Heart right ventricle (tissue), 16 donors: Measurements from ENCODE around the gene SLX4IP. TPM values are rescaled to one million over a fixed set of nuclear protein-coding genes. Genes with fewer than 3 reads are reported as not detected.

Experiments
- ATAC-seq, 8 donors: fragments of 200-7000 bp; cut with Tn5 transposase; one replicate each; pipeline ENCODE4 v1.9.1; 2020; ENCODE audit warnings: mild to moderate bottlenecking in 8 of 8, moderate library complexity in 8 of 8, moderate number of reproducible peaks in 1 of 8
- DNase-seq, 2 donors: peaks; one replicate each; pipeline ENCODE4 v3.0.0-alpha.2; 2020
- H3K27ac ChIP-seq, 10 donors: fragments of 200-600 bp; sonication (generic) in 2 of 10; one replicate each; pipeline versions ENCODE4 v1.5.0 to v1.8.0; 2020 to 2022; ENCODE audit warnings: mild to moderate bottlenecking in 3 of 10
- H3K27me3 ChIP-seq, 7 donors: fragments of 200-600 bp; one replicate each; pipeline ENCODE4 v1.8.0; 2021 to 2022; ENCODE audit warnings: mild to moderate bottlenecking in 2 of 7
- H3K36me3 ChIP-seq, 9 donors: fragments of 200-600 bp; sonication (generic) in 1 of 9; one replicate each; pipeline versions ENCODE4 v1.5.0 to v1.8.0; 2020 to 2022; ENCODE audit warnings: mild to moderate bottlenecking in 2 of 9
- H3K4me1 ChIP-seq, 9 donors: fragments of 200-600 bp; sonication (generic) in 1 of 9; one replicate each; pipeline versions ENCODE4 v1.5.0 to v1.8.0; 2020 to 2022; ENCODE audit warnings: mild to moderate bottlenecking in 4 of 9
- H3K4me3 ChIP-seq, 10 donors: fragments of 200-600 bp; sonication (generic) in 2 of 10; one replicate each; pipeline versions ENCODE4 v1.5.0 to v1.8.0; 2020 to 2022; ENCODE audit warnings: mild to moderate bottlenecking in 7 of 10, moderate library complexity in 2 of 10
- H3K9me3 ChIP-seq, 11 donors: fragments of 200-600 bp in 10 of 11; sonication (generic) in 2 of 11; one replicate each; pipeline versions ENCODE4 v1.5.0 to v1.8.0; 2013 to 2022; ENCODE audit warnings: mild to moderate bottlenecking in 2 of 11, control low read depth in 1 of 11, moderate library complexity in 1 of 11
- CTCF ChIP-seq, 9 donors: fragments of 200-600 bp; sonication (generic) in 2 of 9; IDR thresholded peaks; one replicate each; pipeline versions ENCODE4 v1.5.0 to v1.8.0; 2021 to 2022; ENCODE audit warnings: antibody characterized with exemption in 9 of 9, mild to moderate bottlenecking in 5 of 9, moderate library complexity in 1 of 9
- WGBS, 2 donors: extraction: QIAGEN DNeasy Blood & Tissue Kit; methylation state at CpG; one replicate each; pipeline ENCODE4 v1.1.7; 2013; ENCODE audit warnings: inconsistent platforms in 1 of 2; 5-methylcytosine and 5-hydroxymethylcytosine counted together
- intact Hi-C, 10 donors: fragments of 100-400 bp; cut with DNase I; formaldehyde crosslinking; loops; one replicate each; pipeline versions ENCODE4 v1.11.1 to v1.14.2; 2022
- polyA plus RNA-seq, 2 donors: library from polyadenylated mRNA; stranded (reverse); fragments of 200-250 nt; gene quantifications; one replicate each; pipeline ENCODE4 v1.2.3, GENCODE V29; 2013
- total RNA-seq, 10 donors: library from RNA; stranded (reverse); fragmentation: NEBNext Ultra II Directional in 3 of 10; extraction: Animal tissue kit (Norgen Biotek cat#: 25700) in 3 of 10; gene quantifications; one replicate each; pipeline versions ENCODE4 v1.2.1 to v1.2.4, GENCODE V29; 2021 to 2023
- donor health status: Arrhythmogenic right ventricular cardiomyopathy.
- donor health status: ischemic (EF 13 %, LVEDD 7.1; RV severe dilation, severe dysfunction).
- donor health status: healthy with polysubstance abuse.
- donor health status: DM: no; HTN: yes; CAD: no.
- donor health status: DM: no; HTN: no; CAD: no.
- donor health status: ischemic (EF 25% LVEDD 6.9; RV normal size, moderate dysfunction).
- donor health status: ischemic (EF 25% LVEDD 5.7; RV mildly dilated, moderate dysfunction).
- donor health status: healthy.
- donor health status: DM: yes; HTN: yes; CAD: no.
- donor health status: Ischemic cardiomyopathy.
- donor health status: ischemic (EF 35%, LVEDD 5.7; RV mildly dilated, moderate dysfunction).
- donor health status: nonischemic (EF 11% LVEDD 7.7; RV severe dilation, severe dysfunction).
- donor health status: DM: yes; HTN: yes; CAD: no.
- donor health status: PGD.
- donor health status: ischemic (EF 29% LVEDD 5.4; RV normal size, mild dysfunction).
- donor health status: nonischemic (EF 23%, LVEDD 6.1; RV moderate dilation, normal function).

Gene SLX4IP
- total and polyA plus RNA-seq, 12 donors, result 0.71 to 3.1 (median 2.6) TPM

DNA sequence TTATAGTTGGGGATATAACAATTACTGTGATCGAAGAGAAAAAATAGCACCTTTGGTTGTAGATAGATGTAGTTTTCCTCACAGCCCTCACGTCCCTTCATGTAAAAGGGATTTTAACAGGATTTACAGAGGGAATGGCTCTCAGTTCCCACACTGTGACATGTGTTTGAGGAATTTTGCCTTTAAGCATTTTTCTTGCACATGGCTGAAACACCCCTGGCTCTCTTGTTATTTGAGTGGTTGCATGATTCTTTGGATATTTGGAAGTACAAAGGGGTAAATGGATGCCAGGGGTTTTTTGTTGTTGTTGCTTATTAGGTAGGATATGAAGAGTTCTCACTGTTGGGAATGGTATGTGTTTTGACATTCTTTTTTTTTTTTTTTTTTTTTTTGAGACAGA lies 190.5 kb downstream of the SLX4IP start:
- intact Hi-C loops, result no loop called here
- no peak for TF ChIP-seq CTCF (IDR thresholded peaks at IDR 0.05)
- Histone ChIP-seq H3K9me3 (no peaks in the 10 kb centered on the region), H3K4me3 (no peak overlapping the region), H3K27me3 (no peaks in the 10 kb centered on the region), H3K36me3 (no peaks in the 10 kb centered on the region), H3K27ac (no peak overlapping the region), H3K4me1 (peaks cover 0 to 38% (median 16%) of the 10 kb centered on the region in 9 donors)
- DNase-seq (no peak), ATAC-seq (no peak)
- 95 to 100% methylated on average over 2 of the region's 2 CpGs for WGBS, 2 donors

GRCh38 chr20:10626896-10627295 lies 191.8 kb downstream of the SLX4IP start:
- no peaks in the 10 kb centered on the region for H3K27me3 ChIP-seq
- ATAC-seq, result peak in 6 of 8 donors; percentile 43 to 80 (median 58)
- H3K4me1 ChIP-seq, result peaks cover 0 to 42% (median 18%) of the 10 kb centered on the region in 9 donors
- no peaks in the 10 kb centered on the region for H3K36me3 ChIP-seq
- intact Hi-C loops, result no loop called here
- no peak overlapping the region for H3K4me3 ChIP-seq
- no peak for TF ChIP-seq CTCF (IDR thresholded peaks at IDR 0.05)
- WGBS, 2 donors, result 45 to 51% methylated on average over 3 of the region's 3 CpGs
- H3K27ac ChIP-seq, result peak overlapping the region in 1 of 10 donors; percentile 21
- H3K9me3 ChIP-seq, result no peaks in the 10 kb centered on the region
- DNase-seq, result no peak

GRCh38 chr20:10629946-10630650 lies 195.0 kb downstream of the SLX4IP start:
- WGBS, 2 donors, result 87 to 91% methylated on average over 9 of the region's 9 CpGs
- no peaks in the 10 kb centered on the region for H3K9me3 ChIP-seq
- no peak for TF ChIP-seq CTCF (IDR thresholded peaks at IDR 0.05)
- intact Hi-C loops, result loop anchor here in 1 of 10 donors (10.0 kb wide), 1 partner anchor 65 kb away; no protein-coding TSS in a partner anchor
- DNase-seq (no peak), ATAC-seq (no peak)
- peak overlapping the region in 5 of 10 donors; percentile 6 to 42 (median 11) for H3K27ac ChIP-seq
- no peaks in the 10 kb centered on the region for H3K36me3 ChIP-seq
- H3K4me3 ChIP-seq, result no peak overlapping the region
- peaks cover 4 to 55% (median 29%) of the 10 kb centered on the region in 9 donors for H3K4me1 ChIP-seq
- no peaks in the 10 kb centered on the region for H3K27me3 ChIP-seq

DNA sequence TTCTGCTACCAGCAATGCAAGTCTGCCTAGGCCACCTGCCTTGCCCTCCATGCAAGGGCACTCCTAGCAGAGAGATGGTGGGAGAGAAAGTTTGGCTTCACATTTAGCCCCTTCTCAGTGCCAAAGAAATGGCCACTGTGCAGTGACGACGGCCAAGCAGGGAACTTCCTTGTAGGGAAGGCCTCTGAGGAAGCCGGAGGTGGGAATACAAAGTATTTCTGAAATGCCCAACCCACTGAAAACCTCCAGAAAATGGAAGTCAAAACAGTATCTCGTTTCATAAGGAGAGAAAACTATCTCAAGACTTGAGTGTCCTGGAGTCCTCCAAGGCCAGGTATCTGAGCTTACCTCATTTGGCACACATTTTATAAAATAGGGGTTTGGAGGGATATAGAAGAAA lies 196.0 kb downstream of the SLX4IP start:
- WGBS, 2 donors, result 73 to 74% methylated on average over 4 of the region's 4 CpGs
- no peak for ATAC-seq
- Histone ChIP-seq H3K9me3 (no peaks in the 10 kb centered on the region), H3K4me3 (no peak overlapping the region), H3K27ac (peak overlapping the region in 2 of 10 donors; percentile 5 to 9), H3K27me3 (no peaks in the 10 kb centered on the region), H3K4me1 (peaks cover 4 to 65% (median 40%) of the 10 kb centered on the region in 9 donors), H3K36me3 (no peaks in the 10 kb centered on the region)
- no peak for DNase-seq
- intact Hi-C loops, result loop anchor here in 1 of 10 donors (10.0 kb wide), 1 partner anchor 66 kb away; no protein-coding TSS in a partner anchor
- no peak for TF ChIP-seq CTCF (IDR thresholded peaks at IDR 0.05)
